HepG2 (cell line): ENCODE data around the gene IFITM10.

Source experiments
- KAT2B ChIP-seq: fragments of 150-350 bp; IDR thresholded peaks from 2 replicates; pipeline ENCODE4 v1.6.1; 2014; ENCODE audit warnings: low read depth, low read length, borderline replicate concordance
- MAZ ChIP-seq, 2 experiments: sonication (generic) in 1 of 2; formaldehyde crosslinking in 1 of 2; IDR thresholded peaks; 2 replicates each; pipeline versions ENCODE4 v1.5.0 to v1.6.1; 2012 to 2020; ENCODE audit warnings: low read depth in 2 of 2, mild to moderate bottlenecking in 2 of 2, borderline replicate concordance in 1 of 2, improper control_type of control experiment in 1 of 2, low read length in 1 of 2, missing genetic modification reagents in 1 of 2, moderate library complexity in 1 of 2
- MBD4 ChIP-seq: IDR thresholded peaks from 2 replicates; pipeline ENCODE4 v1.6.1; 2012; ENCODE audit warnings: low read length, inconsistent platforms, borderline replicate concordance
- MXI1 ChIP-seq: IDR thresholded peaks from 3 replicates; pipeline ENCODE4 v1.6.1; 2012; ENCODE audit warnings: low read depth, low read length, inconsistent platforms, borderline replicate concordance
- POLR2A ChIP-seq, 2 experiments: IDR thresholded peaks; 2 replicates each; pipeline ENCODE4 v1.6.1; 2011; ENCODE audit warnings: low read depth in 2 of 2, low read length in 2 of 2, mild to moderate bottlenecking in 1 of 2, moderate library complexity in 1 of 2; ENCODE audit not compliant: insufficient read depth in 1 of 2
- RXRA ChIP-seq: sonication (generic); formaldehyde crosslinking; IDR thresholded peaks from 2 replicates; pipeline ENCODE4 v1.5.1; 2020; ENCODE audit warnings: missing genetic modification reagents
- SIX4 ChIP-seq: sonication (generic); formaldehyde crosslinking; IDR thresholded peaks from 2 replicates; pipeline ENCODE4 v1.4.0; 2020; ENCODE audit warnings: missing genetic modification reagents
- SMC3 ChIP-seq: IDR thresholded peaks from 2 replicates; pipeline ENCODE4 v1.6.1; 2011; ENCODE audit warnings: low read length, improper control_type of control experiment
- ZNF143 ChIP-seq: sonication (generic); formaldehyde crosslinking; IDR thresholded peaks from 2 replicates; pipeline ENCODE4 v1.4.0; 2020; ENCODE audit warnings: missing genetic modification reagents
- ZNF274 ChIP-seq: sonication (generic); formaldehyde crosslinking; IDR thresholded peaks from 2 replicates; pipeline ENCODE4 v1.5.1; 2020; ENCODE audit warnings: mild to moderate bottlenecking, missing genetic modification reagents
- ZSCAN29 ChIP-seq: sonication (generic); formaldehyde crosslinking; conservative IDR thresholded peaks from 2 replicates; pipeline ENCODE4 v1.4.0; 2020; ENCODE audit warnings: mild to moderate bottlenecking, missing genetic modification reagents
- TF ChIP-seq, protein P1 (sequence below): sonication (generic); formaldehyde crosslinking; IDR thresholded peaks from 2 replicates; pipeline ENCODE4 v1.5.0; 2020; ENCODE audit warnings: mild to moderate bottlenecking, missing genetic modification reagents, moderate library complexity
- TF ChIP-seq, protein P2 (sequence below): sonication (generic); formaldehyde crosslinking; IDR thresholded peaks from 2 replicates; pipeline ENCODE4 v1.4.0; 2020; ENCODE audit warnings: missing genetic modification reagents
- TF ChIP-seq, protein P3 (sequence below): sonication (generic); formaldehyde crosslinking; IDR thresholded peaks from 2 replicates; pipeline ENCODE4 v1.4.0; 2020; ENCODE audit warnings: mild to moderate bottlenecking, missing genetic modification reagents, borderline replicate concordance

DNA sequence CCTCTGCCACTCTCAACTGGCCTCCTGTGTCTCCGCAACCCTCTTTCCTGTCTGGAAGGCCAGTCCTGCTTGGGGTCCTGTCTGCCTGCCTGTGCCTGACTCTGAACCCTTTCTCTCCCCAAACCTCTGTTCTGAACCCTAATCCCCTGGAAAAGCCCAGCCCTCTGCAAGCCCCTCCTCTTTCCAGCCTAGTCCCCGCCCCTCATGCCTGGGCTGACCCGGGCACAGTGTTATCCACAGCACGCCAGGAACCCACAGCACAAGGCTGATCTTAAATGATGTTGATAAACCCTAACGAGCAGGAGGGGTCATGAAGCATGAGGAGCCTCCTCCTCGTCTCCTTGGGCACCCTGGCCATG, at the start of gene IFITM10:
- TF ChIP-seq KAT2B = no peak
- no peak for TF ChIP-seq ZNF274
- no peak for TF ChIP-seq SMC3
- TF ChIP-seq, protein P1, sequence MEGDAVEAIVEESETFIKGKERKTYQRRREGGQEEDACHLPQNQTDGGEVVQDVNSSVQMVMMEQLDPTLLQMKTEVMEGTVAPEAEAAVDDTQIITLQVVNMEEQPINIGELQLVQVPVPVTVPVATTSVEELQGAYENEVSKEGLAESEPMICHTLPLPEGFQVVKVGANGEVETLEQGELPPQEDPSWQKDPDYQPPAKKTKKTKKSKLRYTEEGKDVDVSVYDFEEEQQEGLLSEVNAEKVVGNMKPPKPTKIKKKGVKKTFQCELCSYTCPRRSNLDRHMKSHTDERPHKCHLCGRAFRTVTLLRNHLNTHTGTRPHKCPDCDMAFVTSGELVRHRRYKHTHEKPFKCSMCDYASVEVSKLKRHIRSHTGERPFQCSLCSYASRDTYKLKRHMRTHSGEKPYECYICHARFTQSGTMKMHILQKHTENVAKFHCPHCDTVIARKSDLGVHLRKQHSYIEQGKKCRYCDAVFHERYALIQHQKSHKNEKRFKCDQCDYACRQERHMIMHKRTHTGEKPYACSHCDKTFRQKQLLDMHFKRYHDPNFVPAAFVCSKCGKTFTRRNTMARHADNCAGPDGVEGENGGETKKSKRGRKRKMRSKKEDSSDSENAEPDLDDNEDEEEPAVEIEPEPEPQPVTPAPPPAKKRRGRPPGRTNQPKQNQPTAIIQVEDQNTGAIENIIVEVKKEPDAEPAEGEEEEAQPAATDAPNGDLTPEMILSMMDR (CRISPR knock-in tag) = no peak
- no peak for TF ChIP-seq MAZ (IDR thresholded peaks at IDR 0.05; ENCODE audit: borderline replicate concordance, low read depth, low read length)
- no peak for TF ChIP-seq MAZ (CRISPR knock-in tag; IDR thresholded peaks at IDR 0.05; ENCODE audit: low read depth)
- TF ChIP-seq ZSCAN29 (CRISPR knock-in tag) = no peak
- TF ChIP-seq POLR2A (IDR thresholded peaks at IDR 0.05; ENCODE audit: insufficient read depth in 1 of 2, low read depth in 2 of 2, low read length in 2 of 2) = peak in 1 of 2 experiments; percentile 34; a peak in 1 of 4 replicates
- no peak for TF ChIP-seq RXRA (CRISPR knock-in tag)
- TF ChIP-seq SIX4 (CRISPR knock-in tag) = no peak
- TF ChIP-seq MXI1 = no peak
- no peak for TF ChIP-seq ZNF143 (CRISPR knock-in tag)
- TF ChIP-seq, protein P2, sequence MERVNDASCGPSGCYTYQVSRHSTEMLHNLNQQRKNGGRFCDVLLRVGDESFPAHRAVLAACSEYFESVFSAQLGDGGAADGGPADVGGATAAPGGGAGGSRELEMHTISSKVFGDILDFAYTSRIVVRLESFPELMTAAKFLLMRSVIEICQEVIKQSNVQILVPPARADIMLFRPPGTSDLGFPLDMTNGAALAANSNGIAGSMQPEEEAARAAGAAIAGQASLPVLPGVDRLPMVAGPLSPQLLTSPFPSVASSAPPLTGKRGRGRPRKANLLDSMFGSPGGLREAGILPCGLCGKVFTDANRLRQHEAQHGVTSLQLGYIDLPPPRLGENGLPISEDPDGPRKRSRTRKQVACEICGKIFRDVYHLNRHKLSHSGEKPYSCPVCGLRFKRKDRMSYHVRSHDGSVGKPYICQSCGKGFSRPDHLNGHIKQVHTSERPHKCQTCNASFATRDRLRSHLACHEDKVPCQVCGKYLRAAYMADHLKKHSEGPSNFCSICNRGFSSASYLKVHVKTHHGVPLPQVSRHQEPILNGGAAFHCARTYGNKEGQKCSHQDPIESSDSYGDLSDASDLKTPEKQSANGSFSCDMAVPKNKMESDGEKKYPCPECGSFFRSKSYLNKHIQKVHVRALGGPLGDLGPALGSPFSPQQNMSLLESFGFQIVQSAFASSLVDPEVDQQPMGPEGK = no peak
- TF ChIP-seq MBD4 = no peak
- TF ChIP-seq, protein P3, sequence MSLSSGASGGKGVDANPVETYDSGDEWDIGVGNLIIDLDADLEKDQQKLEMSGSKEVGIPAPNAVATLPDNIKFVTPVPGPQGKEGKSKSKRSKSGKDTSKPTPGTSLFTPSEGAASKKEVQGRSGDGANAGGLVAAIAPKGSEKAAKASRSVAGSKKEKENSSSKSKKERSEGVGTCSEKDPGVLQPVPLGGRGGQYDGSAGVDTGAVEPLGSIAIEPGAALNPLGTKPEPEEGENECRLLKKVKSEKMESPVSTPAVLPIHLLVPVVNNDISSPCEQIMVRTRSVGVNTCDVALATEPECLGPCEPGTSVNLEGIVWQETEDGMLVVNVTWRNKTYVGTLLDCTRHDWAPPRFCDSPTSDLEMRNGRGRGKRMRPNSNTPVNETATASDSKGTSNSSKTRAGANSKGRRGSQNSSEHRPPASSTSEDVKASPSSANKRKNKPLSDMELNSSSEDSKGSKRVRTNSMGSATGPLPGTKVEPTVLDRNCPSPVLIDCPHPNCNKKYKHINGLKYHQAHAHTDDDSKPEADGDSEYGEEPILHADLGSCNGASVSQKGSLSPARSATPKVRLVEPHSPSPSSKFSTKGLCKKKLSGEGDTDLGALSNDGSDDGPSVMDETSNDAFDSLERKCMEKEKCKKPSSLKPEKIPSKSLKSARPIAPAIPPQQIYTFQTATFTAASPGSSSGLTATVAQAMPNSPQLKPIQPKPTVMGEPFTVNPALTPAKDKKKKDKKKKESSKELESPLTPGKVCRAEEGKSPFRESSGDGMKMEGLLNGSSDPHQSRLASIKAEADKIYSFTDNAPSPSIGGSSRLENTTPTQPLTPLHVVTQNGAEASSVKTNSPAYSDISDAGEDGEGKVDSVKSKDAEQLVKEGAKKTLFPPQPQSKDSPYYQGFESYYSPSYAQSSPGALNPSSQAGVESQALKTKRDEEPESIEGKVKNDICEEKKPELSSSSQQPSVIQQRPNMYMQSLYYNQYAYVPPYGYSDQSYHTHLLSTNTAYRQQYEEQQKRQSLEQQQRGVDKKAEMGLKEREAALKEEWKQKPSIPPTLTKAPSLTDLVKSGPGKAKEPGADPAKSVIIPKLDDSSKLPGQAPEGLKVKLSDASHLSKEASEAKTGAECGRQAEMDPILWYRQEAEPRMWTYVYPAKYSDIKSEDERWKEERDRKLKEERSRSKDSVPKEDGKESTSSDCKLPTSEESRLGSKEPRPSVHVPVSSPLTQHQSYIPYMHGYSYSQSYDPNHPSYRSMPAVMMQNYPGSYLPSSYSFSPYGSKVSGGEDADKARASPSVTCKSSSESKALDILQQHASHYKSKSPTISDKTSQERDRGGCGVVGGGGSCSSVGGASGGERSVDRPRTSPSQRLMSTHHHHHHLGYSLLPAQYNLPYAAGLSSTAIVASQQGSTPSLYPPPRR = no peak
